GM21717 (cell line): ENCODE results near the gene MED29.

Experiments used
- ATAC-seq: cut with Tn5 transposase; IDR thresholded peaks from one replicate; pipeline ENCODE4 v1.9.1; 2021; ENCODE audit warnings: mild to moderate bottlenecking, moderate library complexity; ENCODE audit not compliant: unreplicated experiment

Gene MED29

GRCh38 chr19:39410017-39410830 lies 19.0 kb downstream of the MED29 start:
- ATAC-seq, result peak; percentile 16

- ATAC-seq, result no peak
Observed at GRCh38 chr19:39410831-39411080, 19.6 kb downstream of the MED29 start.

GRCh38 chr19:39411081-39411831 lies 20.1 kb downstream of the MED29 start:
- no peak for ATAC-seq

- peak; percentile 10 for ATAC-seq
Observed at GRCh38 chr19:39411832-39412099, 20.6 kb downstream of the MED29 start.

- peak; percentile 33 for ATAC-seq
Observed at GRCh38 chr19:39412100-39412866, 21.1 kb downstream of the MED29 start, which contains the start of gene PLEKHG2. TSS of gene PLEKHG2 (plus strand) at chr19:39412669. CDS start at chr19:39414087, 1,418 bp downstream.

GRCh38 chr19:39412867-39413271 lies 21.7 kb downstream of the MED29 start:
- no peak for ATAC-seq

GRCh38 chr19:39413272-39413910 lies 22.2 kb downstream of the MED29 start:
- ATAC-seq, result no peak

- ATAC-seq, result no peak
Observed at GRCh38 chr19:39413911-39414608, 22.9 kb downstream of the MED29 start.

- no peak for ATAC-seq
Observed at GRCh38 chr19:39415111-39416046, 24.2 kb downstream of the MED29 start.

- no peak for ATAC-seq
Observed at GRCh38 chr19:39416152-39417120, 25.3 kb downstream of the MED29 start.

GRCh38 chr19:39417463-39418181 lies 26.4 kb downstream of the MED29 start:
- no peak for ATAC-seq

GRCh38 chr19:39419003-39419402 lies 27.8 kb downstream of the MED29 start:
- no peak for ATAC-seq

GRCh38 chr19:39420769-39421168 lies 29.6 kb downstream of the MED29 start:
- no peak for ATAC-seq

GRCh38 chr19:39422020-39422419 lies 30.8 kb downstream of the MED29 start:
- ATAC-seq, result no peak

GRCh38 chr19:39423258-39424086 lies 32.3 kb downstream of the MED29 start:
- no peak for ATAC-seq

GRCh38 chr19:39424934-39425333 lies 33.8 kb downstream of the MED29 start:
- no peak for ATAC-seq

GRCh38 chr19:39425744-39426143 lies 34.6 kb downstream of the MED29 start:
- ATAC-seq, result no peak
